A549 (cell line): ENCODE results near the gene SOWAHC. TPM values are rescaled to one million over a fixed set of nuclear protein-coding genes. Genes with fewer than 3 reads are reported as not detected.

Source experiments
- ATAC-seq, 2 experiments: fragments of 200-7000 bp in 1 of 2; fragments of >200 bp in 1 of 2; cut with Nextera tagmentation in 1 of 2; cut with Tn5 transposase in 1 of 2; 3 replicates each; pipeline versions ENCODE4 v1.8.0 to v1.9.1; 2018 to 2020; ENCODE audit warnings: mild to moderate bottlenecking in 1 of 2, moderate library complexity in 1 of 2
- CTCF ChIA-PET: fragments of 300-600 bp; sonication (Branson Sonifier 250); formaldehyde crosslinking; extraction: SDS; loops from one replicate; lab custom pipeline; 2021; ENCODE audit warnings: antibody characterized with exemption, inconsistent platforms; lab: Yijun Ruan, JAX
- POLR2A ChIA-PET: fragments of 350-600 bp; formaldehyde crosslinking; extraction: SDS; loops from one replicate; lab custom pipeline; 2021; ENCODE audit warnings: antibody characterized with exemption, inconsistent platforms; lab: Yijun Ruan, JAX
- DNase-seq, 2 experiments: peaks; one replicate each; pipeline versions ENCODE4 v3.0.0 to v3.0.0-alpha.2; 2011 to 2016; ENCODE audit warnings: low read depth in 1 of 2, low spot score in 1 of 2
- FAIRE-seq: peaks from 2 replicates; lab custom pipeline; 2011; peaks lifted over from hg19 to GRCh38; lab: Jason Lieb, UNC
- H3K27ac ChIP-seq, 2 experiments: fragments of >200 bp; sonication (Bioruptor Twin); formaldehyde crosslinking; 3 replicates each; pipeline ENCODE4 v1.5.1; 2016 to 2017
- H3K4me1 ChIP-seq: fragments of >200 bp; sonication (Bioruptor Twin); formaldehyde crosslinking; 3 replicates; pipeline ENCODE4 v1.6.1; 2016
- H3K4me2 ChIP-seq: fragments of >200 bp; sonication (Bioruptor Twin); formaldehyde crosslinking; 3 replicates; pipeline ENCODE4 v1.6.1; 2016
- H3K4me3 ChIP-seq: fragments of >200 bp; sonication (Bioruptor Twin); formaldehyde crosslinking; 3 replicates; pipeline ENCODE4 v1.5.1; 2016
- H3K9me3 ChIP-seq: fragments of >200 bp; sonication (Bioruptor Twin); formaldehyde crosslinking; 3 replicates; pipeline ENCODE4 v1.6.1; 2016
- ATOH8 ChIP-seq: fragments of 250-450 bp; sonication (Bioruptor Pico); IDR thresholded peaks from 2 replicates; pipeline ENCODE4 v1.5.0; 2020; ENCODE audit warnings: low read depth, mild to moderate bottlenecking, moderate library complexity
- BHLHE40 ChIP-seq: IDR thresholded peaks from 2 replicates; pipeline ENCODE4 v1.6.1; 2012; ENCODE audit warnings: low read depth, low read length, inconsistent platforms
- CHD4 ChIP-seq: fragments of 200-600 bp; sonication (generic); IDR thresholded peaks from 2 replicates; pipeline ENCODE4 v1.6.1; 2016; ENCODE audit warnings: antibody characterized with exemption, mild to moderate bottlenecking, borderline replicate concordance
- CTCF ChIP-seq: fragments of >200 bp; sonication (Bioruptor Twin); formaldehyde crosslinking; IDR thresholded peaks from 3 replicates; pipeline ENCODE4 v1.5.1; 2016
- EHF ChIP-seq: fragments of 250-450 bp; sonication (Bioruptor Pico); IDR thresholded peaks from 2 replicates; pipeline ENCODE4 v1.5.0; 2020; ENCODE audit warnings: mild to moderate bottlenecking
- EHMT2 ChIP-seq: fragments of 200-600 bp; sonication (generic); IDR thresholded peaks from 2 replicates; pipeline ENCODE4 v1.6.1; 2016; ENCODE audit warnings: antibody characterized with exemption, low read depth, mild to moderate bottlenecking, moderate library complexity
- ELK1 ChIP-seq: fragments of 150-350 bp; IDR thresholded peaks from 2 replicates; pipeline ENCODE4 v1.6.1; 2014; ENCODE audit warnings: low read depth, mild to moderate bottlenecking, low read length
- FOSL2 ChIP-seq, 2 experiments: fragments of 450-650 bp in 1 of 2; fragments of >200 bp in 1 of 2; sonication (Bioruptor Twin) in 1 of 2; formaldehyde crosslinking; IDR thresholded peaks; 2 replicates each; pipeline versions ENCODE4 v1.5.0 to v1.6.1; 2016 to 2020; ENCODE audit warnings: mild to moderate bottlenecking in 1 of 2, moderate library complexity in 1 of 2
- GATA3 ChIP-seq: IDR thresholded peaks from 2 replicates; pipeline ENCODE4 v1.6.1; 2012; ENCODE audit warnings: borderline replicate concordance
- HES2 ChIP-seq: fragments of >200 bp; sonication (Bioruptor Twin); formaldehyde crosslinking; IDR thresholded peaks from 2 replicates; pipeline ENCODE4 v1.6.1; 2016
- HOXB13 ChIP-seq: fragments of 250-450 bp; sonication (Bioruptor Pico); IDR thresholded peaks from 2 replicates; pipeline ENCODE4 v1.5.0; 2020; ENCODE audit warnings: low read depth, mild to moderate bottlenecking, moderate library complexity
- MYC ChIP-seq: IDR thresholded peaks from 2 replicates; pipeline ENCODE4 v1.6.1; 2012; ENCODE audit warnings: mild to moderate bottlenecking, inconsistent platforms, low read length, improper control_type of control experiment, borderline replicate concordance
- PHF8 ChIP-seq: fragments of 200-600 bp; sonication (generic); IDR thresholded peaks from 2 replicates; pipeline ENCODE4 v1.6.1; 2016; ENCODE audit warnings: low read depth, mild to moderate bottlenecking, antibody characterized with exemption, moderate library complexity, borderline replicate concordance
- POLR2A ChIP-seq: IDR thresholded peaks from 2 replicates; pipeline ENCODE4 v1.6.1; 2012; ENCODE audit warnings: mild to moderate bottlenecking, low read length
- POLR2AphosphoS2 ChIP-seq: conservative IDR thresholded peaks from 2 replicates; pipeline ENCODE4 v1.6.1; 2012; ENCODE audit warnings: low read length, improper control_type of control experiment, inconsistent platforms
- RCOR1 ChIP-seq: fragments of 150-350 bp; IDR thresholded peaks from 2 replicates; pipeline ENCODE4 v1.6.1; 2014; ENCODE audit warnings: antibody characterized with exemption, low read length, low read depth
- RFX5 ChIP-seq: fragments of 450-650 bp; IDR thresholded peaks from 2 replicates; pipeline ENCODE4 v1.7.1; 2014; ENCODE audit warnings: antibody characterized with exemption, mild to moderate bottlenecking, moderate library complexity
- RNF2 ChIP-seq: fragments of 200-600 bp; sonication (generic); IDR thresholded peaks from 2 replicates; pipeline ENCODE4 v1.6.1; 2016; ENCODE audit warnings: low read depth, mild to moderate bottlenecking, antibody characterized with exemption, moderate library complexity, borderline replicate concordance
- SMC3 ChIP-seq: fragments of >200 bp; sonication (Bioruptor Twin); formaldehyde crosslinking; IDR thresholded peaks from 3 replicates; pipeline ENCODE4 v1.6.1; 2018; ENCODE audit warnings: inconsistent platforms
- TP53 ChIP-seq: fragments of 250-450 bp; sonication (Bioruptor Pico); IDR thresholded peaks from 2 replicates; pipeline ENCODE4 v1.5.0; 2021; ENCODE audit warnings: mild to moderate bottlenecking, moderate library complexity
- USF2 ChIP-seq: fragments of 450-650 bp; IDR thresholded peaks from 2 replicates; pipeline ENCODE4 v1.6.1; 2014; ENCODE audit warnings: antibody characterized with exemption
- ZNF302 ChIP-seq: fragments of 250-450 bp; sonication (Bioruptor Pico); IDR thresholded peaks from 2 replicates; pipeline ENCODE4 v1.9.0; 2021; ENCODE audit warnings: inconsistent platforms, mild to moderate bottlenecking, moderate library complexity
- WGBS: methylation state at CpG from one replicate; pipeline ENCODE4 v1.1.6; 2017; ENCODE audit errors: missing lambda C conversion rate; 5-methylcytosine and 5-hydroxymethylcytosine counted together
- polyA plus RNA-seq, 4 experiments: library from polyadenylated mRNA; depleted of rRNA in 3 of 4; stranded (reverse); fragments of >200 nt; fragmentation: RNase III in 1 of 4; extraction: RNeasy Plus Mini Kit Qiagen cat#74134 plus additional on column Dnase treatment in 1 of 4; gene quantifications; 2 replicates in 3 of 4; 3 replicates in 1 of 4; pipeline ENCODE4 v1.2.3, GENCODE V29; 2011 to 2017

The SOWAHC gene
- polyA plus RNA-seq, 2 of the 4 experiments (the other 2 are of a cell fraction): 13.7 to 14.2 TPM

- FAIRE-seq (no peak), ATAC-seq (peak in 1 of 2 experiments; percentile 40; a peak in 2 of 6 replicates), DNase-seq (no peak)
- CTCF ChIA-PET: interaction anchor here (1.1 kb wide), 1 partner anchor 16 kb away, joined by 3 read pairs; no protein-coding TSS in a partner anchor
- POLR2A ChIA-PET: no interaction called here
- Histone ChIP-seq H3K4me3 (no peak overlapping the region), H3K27ac (no peak overlapping the region), H3K4me2 (no peak overlapping the region), H3K4me1 (peaks cover 5% of the 10 kb centered on the region; the same call in 1 of the 3 replicates), H3K9me3 (no peaks in the 10 kb centered on the region)
- 88% methylated on average over 19 of the region's 19 CpGs for WGBS
- TF ChIP-seq FOSL2 (IDR thresholded peaks at IDR 0.05) (no peak), FOSL2 (CRISPR knock-in tag; IDR thresholded peaks at IDR 0.05) (no peak), BHLHE40 (no peak), HES2 (no peak), ELK1 (no peak), CHD4 (no peak), TP53 (no peak), CTCF (no peak), USF2 (no peak), HOXB13 (CRISPR knock-in tag) (no peak)
These were observed 16.6 kb downstream of the SOWAHC start for GRCh38 chr2:109630441-109631430.

- WGBS: 64% methylated on average over 3 of the region's 3 CpGs
- POLR2A ChIA-PET: no interaction called here
- no peak for FAIRE-seq
These were observed 17.6 kb downstream of the SOWAHC start for GRCh38 chr2:109631741-109632140.

More at GRCh38 chr2:109631741-109632140, 17.6 kb downstream of the SOWAHC start:
- CTCF ChIA-PET: interaction anchor here (1.2 to 1.3 kb wide), 2 partner anchors 8 to 10 kb away, joined by 3 to 4 read pairs; no protein-coding TSS in a partner anchor
- Histone ChIP-seq H3K4me3 (no peak overlapping the region), H3K27ac (peak overlapping the region in 1 of 2 experiments; percentile 8; a peak in 1 of 6 replicates), H3K4me1 (peaks cover 5% of the 10 kb centered on the region; the same call in 1 of the 3 replicates), H3K4me2 (no peak overlapping the region), H3K9me3 (no peaks in the 10 kb centered on the region)
- ATAC-seq: no peak
- DNase-seq: no peak
- TF ChIP-seq CHD4: no peak
- TF ChIP-seq POLR2A: no peak
- no peak for TF ChIP-seq ZNF302 (CRISPR knock-in tag)
- no peak for TF ChIP-seq EHMT2
- no peak for TF ChIP-seq MYC
- no peak for TF ChIP-seq PHF8
- no peak for TF ChIP-seq RNF2
- no peak for TF ChIP-seq POLR2AphosphoS2
- TF ChIP-seq RCOR1: no peak
- TF ChIP-seq RFX5: no peak
- TF ChIP-seq SMC3: no peak
- TF ChIP-seq HES2: no peak
- TF ChIP-seq ELK1: no peak
- TF ChIP-seq GATA3: no peak
- TF ChIP-seq ATOH8 (CRISPR knock-in tag): no peak
- no peak for TF ChIP-seq EHF
- TF ChIP-seq, all 56 proteins: peak for 0
